D721Med (cell line): ENCODE measurements around the gene MRPS11.

Experiments
- DNase-seq: peaks from one replicate; pipeline ENCODE4 v3.0.0; 2011; ENCODE audit warnings: low spot score; ENCODE audit not compliant: insufficient read length
- FAIRE-seq: peaks from 2 replicates; lab custom pipeline; 2011; peaks lifted over from hg19 to GRCh38; lab: Jason Lieb, UNC
- TF ChIP-seq, protein P1 (sequence below): IDR thresholded peaks from 2 replicates; pipeline ENCODE4 v1.5.1; 2012; ENCODE audit warnings: mild to moderate bottlenecking, control low read depth; ENCODE audit not compliant: insufficient read depth; ENCODE audit errors: missing control alignments

The MRPS11 gene

DNA sequence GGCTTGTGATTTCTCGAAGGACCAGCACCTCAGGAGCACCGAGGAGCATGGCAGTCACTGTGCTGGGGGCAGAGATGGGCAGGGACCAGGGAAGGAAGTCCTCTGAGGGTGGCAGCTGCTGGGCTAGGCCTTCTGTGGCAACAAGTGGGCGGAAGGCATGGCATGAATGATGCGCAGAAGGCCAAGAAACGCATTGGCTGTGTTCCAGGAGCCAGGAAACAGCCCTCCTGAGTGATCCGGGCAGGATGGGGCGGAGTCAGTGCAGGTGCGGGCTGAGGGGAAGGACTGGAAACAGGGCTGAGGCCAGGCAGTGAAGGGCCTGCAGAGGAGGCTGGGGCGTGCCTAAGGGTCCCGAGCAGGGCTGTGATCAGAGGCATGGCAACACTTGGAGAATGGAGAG is 23.6 kb downstream of the MRPS11 start:
- FAIRE-seq = no peak

DNA sequence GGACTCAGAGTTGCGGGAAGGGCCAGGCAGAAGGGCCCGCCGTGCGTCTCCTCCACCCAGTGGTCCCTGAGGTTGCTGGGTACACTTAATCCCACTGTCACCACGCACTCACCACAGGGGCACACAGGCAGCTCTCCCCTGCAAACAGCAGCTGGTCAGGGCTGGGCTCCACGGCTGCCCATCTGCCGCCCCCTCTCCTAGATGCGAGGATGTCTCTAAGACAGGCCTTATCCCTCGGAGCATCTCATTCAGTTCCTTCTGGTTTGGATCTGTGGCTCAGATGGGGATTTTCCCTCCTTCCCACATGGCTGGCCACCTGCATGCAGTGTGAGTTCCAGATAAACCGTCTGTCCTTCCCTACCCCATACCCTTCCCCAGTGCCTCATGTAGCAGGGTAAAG is 26.3 kb downstream of the MRPS11 start:
- TF ChIP-seq, protein P1, sequence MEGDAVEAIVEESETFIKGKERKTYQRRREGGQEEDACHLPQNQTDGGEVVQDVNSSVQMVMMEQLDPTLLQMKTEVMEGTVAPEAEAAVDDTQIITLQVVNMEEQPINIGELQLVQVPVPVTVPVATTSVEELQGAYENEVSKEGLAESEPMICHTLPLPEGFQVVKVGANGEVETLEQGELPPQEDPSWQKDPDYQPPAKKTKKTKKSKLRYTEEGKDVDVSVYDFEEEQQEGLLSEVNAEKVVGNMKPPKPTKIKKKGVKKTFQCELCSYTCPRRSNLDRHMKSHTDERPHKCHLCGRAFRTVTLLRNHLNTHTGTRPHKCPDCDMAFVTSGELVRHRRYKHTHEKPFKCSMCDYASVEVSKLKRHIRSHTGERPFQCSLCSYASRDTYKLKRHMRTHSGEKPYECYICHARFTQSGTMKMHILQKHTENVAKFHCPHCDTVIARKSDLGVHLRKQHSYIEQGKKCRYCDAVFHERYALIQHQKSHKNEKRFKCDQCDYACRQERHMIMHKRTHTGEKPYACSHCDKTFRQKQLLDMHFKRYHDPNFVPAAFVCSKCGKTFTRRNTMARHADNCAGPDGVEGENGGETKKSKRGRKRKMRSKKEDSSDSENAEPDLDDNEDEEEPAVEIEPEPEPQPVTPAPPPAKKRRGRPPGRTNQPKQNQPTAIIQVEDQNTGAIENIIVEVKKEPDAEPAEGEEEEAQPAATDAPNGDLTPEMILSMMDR = no peak
- FAIRE-seq (peak; percentile 51), DNase-seq (peak; percentile 57)

More for the DNA sequence above, 23.6 kb downstream of the MRPS11 start:
- TF ChIP-seq, protein P1 = no peak
- DNase-seq = no peak

DNA sequence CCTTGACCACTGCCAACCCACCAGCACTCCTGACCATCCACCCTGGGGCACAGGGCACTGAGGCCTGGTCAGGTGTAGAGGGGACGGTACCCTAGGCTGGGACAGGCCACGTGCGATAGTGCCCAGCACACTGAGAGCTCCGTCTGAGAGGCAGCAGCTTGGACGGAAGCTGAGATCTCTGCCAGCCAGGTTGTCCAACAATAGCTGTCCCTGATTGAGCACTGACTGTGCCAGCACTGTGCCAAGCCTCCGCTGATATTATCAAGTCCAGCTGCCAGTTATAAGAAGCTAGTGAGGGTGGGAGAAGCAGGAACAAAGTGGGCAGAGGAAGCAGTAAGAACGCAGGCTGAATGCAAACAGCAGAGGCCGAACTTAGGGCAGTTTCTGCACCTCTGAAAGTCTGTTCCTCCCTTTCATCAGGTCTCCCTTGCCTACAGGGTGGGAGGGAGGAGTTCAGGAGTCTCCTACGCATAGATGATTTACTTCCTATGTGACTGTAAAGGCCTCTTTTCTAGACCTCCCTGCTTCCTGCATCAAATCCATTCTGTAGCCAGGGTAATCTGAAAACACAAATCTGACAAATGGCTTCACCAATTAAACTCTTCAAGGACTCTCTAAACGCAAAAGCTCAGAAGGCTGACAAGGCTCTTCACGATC is 29.7 kb downstream of the MRPS11 start:
- DNase-seq (no peak), FAIRE-seq (no peak)
- TF ChIP-seq, protein P1 = no peak

DNA sequence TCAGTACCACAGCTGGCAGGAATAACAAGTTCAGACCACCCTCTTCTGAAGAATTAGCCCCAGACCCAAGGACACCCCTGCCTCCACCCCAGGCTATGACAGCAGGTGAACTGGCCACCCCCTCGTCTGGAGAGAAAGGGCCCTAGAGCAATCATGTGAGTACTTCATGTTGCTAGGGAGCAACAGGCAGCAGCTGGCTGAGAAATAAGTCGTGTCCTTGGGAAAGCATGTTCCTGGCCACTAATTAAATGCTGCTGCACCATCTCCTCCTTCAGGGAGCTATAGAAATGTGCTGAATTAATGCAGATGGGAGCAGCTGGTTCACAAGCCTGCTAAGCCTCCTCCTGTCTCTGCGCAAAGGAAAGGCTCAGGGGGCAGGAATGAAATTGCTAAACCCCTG is 31.5 kb downstream of the MRPS11 start:
- DNase-seq (peak; percentile 41), FAIRE-seq (no peak)
- TF ChIP-seq, protein P1 = no peak

DNA sequence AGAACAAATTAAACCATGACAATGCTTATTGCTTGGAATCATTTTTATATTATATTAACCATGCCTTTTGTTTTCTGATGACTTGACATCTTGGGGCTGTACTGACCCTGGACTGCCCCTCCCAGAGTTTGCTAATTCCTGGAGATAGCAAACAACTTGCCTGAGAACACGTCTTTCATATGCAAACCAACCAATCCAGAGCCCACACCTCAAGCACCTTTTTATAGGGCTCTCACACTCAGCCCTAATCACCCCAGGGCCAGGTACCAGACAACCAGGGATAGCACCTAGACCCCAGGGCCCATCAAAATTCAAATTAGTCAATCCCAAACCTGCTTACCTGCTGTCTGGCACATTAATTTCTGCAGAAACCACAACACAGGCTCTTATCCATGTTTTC is 36.9 kb downstream of the MRPS11 start:
- DNase-seq (no peak), FAIRE-seq (no peak)
- TF ChIP-seq, protein P1 = no peak

DNA sequence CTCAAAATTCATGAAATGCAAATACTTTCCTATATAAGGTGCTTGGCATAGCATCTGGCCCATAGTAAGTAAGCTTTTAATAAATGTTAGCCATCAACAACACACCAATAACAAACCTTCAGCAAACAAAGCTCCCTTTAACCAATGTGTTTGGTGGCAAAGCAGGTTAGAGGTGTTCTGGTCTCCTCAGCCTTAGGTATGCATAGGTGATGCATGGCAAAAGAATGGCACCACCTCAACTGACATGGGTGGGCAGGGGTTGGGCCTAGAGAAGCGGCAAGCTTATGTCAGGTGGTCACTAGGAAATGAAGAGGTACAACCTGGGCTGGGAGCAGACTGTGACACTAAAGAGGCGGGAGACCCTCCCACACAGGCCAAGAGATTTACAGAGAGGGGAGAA is 38.2 kb downstream of the MRPS11 start:
- DNase-seq (no peak), FAIRE-seq (no peak)
- TF ChIP-seq, protein P1 = no peak

DNA sequence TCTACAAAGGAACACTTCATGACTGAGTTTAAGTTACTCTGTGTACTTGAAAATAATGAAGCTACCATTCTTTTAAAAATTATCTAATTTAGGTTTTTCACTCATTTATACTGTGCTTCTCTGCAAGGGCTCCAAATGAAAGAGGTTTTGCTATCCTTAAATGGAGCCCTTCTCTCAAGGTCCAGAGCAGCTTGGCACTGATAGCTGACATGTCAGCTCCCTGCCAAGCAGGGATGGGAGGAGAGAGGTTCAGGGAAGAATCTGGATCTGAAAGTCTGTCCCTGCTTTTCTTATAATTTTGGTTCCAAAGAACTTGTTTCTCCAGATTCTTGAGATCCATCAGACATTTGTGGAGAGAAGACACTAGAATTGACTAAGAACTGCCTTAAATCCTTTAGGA is 39.1 kb downstream of the MRPS11 start:
- DNase-seq = no peak
- FAIRE-seq = no peak
- TF ChIP-seq, protein P1 = no peak
